ENCODE results near the gene LRRC74A. TPM values are rescaled to one million over a fixed set of nuclear protein-coding genes. Genes with fewer than 3 reads are reported as not detected.
"Not testable (repeated sequence)": the region's sequence is repeated elsewhere in the genome, so short reads cannot be mapped to it uniquely, and the experiment has no call there.

Gene LRRC74A
- total RNA-seq, 4 donors from 2014 or later: not detected

GRCh38 chr14:76909266-76909665 lies 83.1 kb downstream of the LRRC74A start:
- no peak overlapping the region for H3K4me3 ChIP-seq (ENCODE audit: low read depth, poor library complexity, severe bottlenecking)
- intact Hi-C loops (cut with DNase I; ENCODE audit: low total_unique reads): no loop called here
- 40 to 56% methylated on average over 2 of the region's 2 CpGs for WGBS, 2 donors
- TF ChIP-seq POLR2A (IDR thresholded peaks at IDR 0.05) (no peak), CTCF (IDR thresholded peaks at IDR 0.05) (no peak)
- DNase-seq (ENCODE audit: low spot score in 2 of 2): no peak

- 66 to 81% methylated on average over 4 of the region's 4 CpGs for WGBS, 2 donors
- intact Hi-C loops (cut with DNase I; ENCODE audit: low total_unique reads): loop anchor here (10.0 kb wide), 1 partner anchor 154 kb away; no protein-coding TSS in a partner anchor
- TF ChIP-seq POLR2A (IDR thresholded peaks at IDR 0.05): no peak
- TF ChIP-seq CTCF (IDR thresholded peaks at IDR 0.05): no peak
- no peak overlapping the region for H3K4me3 ChIP-seq (ENCODE audit: low read depth, poor library complexity, severe bottlenecking)
- no peak for DNase-seq (ENCODE audit: low spot score in 2 of 2)
Measured at GRCh38 chr14:76910371-76910890, 84.2 kb downstream of the LRRC74A start.

GRCh38 chr14:76911473-76911872 lies 85.3 kb downstream of the LRRC74A start:
- WGBS, 2 donors: 26 to 48% methylated on average over 1 of the region's 1 CpG
- intact Hi-C loops (cut with DNase I; ENCODE audit: low total_unique reads): loop anchor here (10.0 kb wide), 1 partner anchor 153 kb away; no protein-coding TSS in a partner anchor
- no peak for TF ChIP-seq POLR2A (IDR thresholded peaks at IDR 0.05)
- TF ChIP-seq CTCF (IDR thresholded peaks at IDR 0.05): no peak
- no peak overlapping the region for H3K4me3 ChIP-seq (ENCODE audit: low read depth, poor library complexity, severe bottlenecking)
- no peak for DNase-seq (ENCODE audit: low spot score in 2 of 2)

- not testable (repeated sequence) for H3K4me3 ChIP-seq (ENCODE audit: low read depth, poor library complexity, severe bottlenecking)
- DNase-seq (ENCODE audit: low spot score in 2 of 2): peak in 1 of 2 donors; percentile 67
- WGBS, 2 donors: 68 to 69% methylated on average over 7 to 8 of the region's 8 CpGs
- intact Hi-C loops (cut with DNase I; ENCODE audit: low total_unique reads): loop anchor here (10.0 kb wide), 1 partner anchor 150 kb away; no protein-coding TSS in a partner anchor
Measured at GRCh38 chr14:76914533-76915081, 88.4 kb downstream of the LRRC74A start.

- WGBS, 2 donors: 69 to 76% methylated on average over 15 of the region's 15 CpGs
- H3K4me3 ChIP-seq (ENCODE audit: low read depth, poor library complexity, severe bottlenecking): no peak overlapping the region
- intact Hi-C loops (cut with DNase I; ENCODE audit: low total_unique reads): loop anchor here (10.0 kb wide), 1 partner anchor 149 kb away; no protein-coding TSS in a partner anchor
- no peak for DNase-seq (ENCODE audit: low spot score in 2 of 2)
- TF ChIP-seq CTCF (IDR thresholded peaks at IDR 0.05): no peak
- TF ChIP-seq POLR2A (IDR thresholded peaks at IDR 0.05): no peak
Measured at GRCh38 chr14:76916040-76916715, 90.0 kb downstream of the LRRC74A start.

GRCh38 chr14:76917158-76917596 lies 91.0 kb downstream of the LRRC74A start:
- intact Hi-C loops (cut with DNase I; ENCODE audit: low total_unique reads): loop anchor here (10.0 kb wide), 1 partner anchor 148 kb away; no protein-coding TSS in a partner anchor
- DNase-seq (ENCODE audit: low spot score in 2 of 2): no peak
- H3K4me3 ChIP-seq (ENCODE audit: low read depth, poor library complexity, severe bottlenecking): no peak overlapping the region
- TF ChIP-seq CTCF (IDR thresholded peaks at IDR 0.05) (peak in 1 of 3 donors; percentile 68), POLR2A (IDR thresholded peaks at IDR 0.05) (no peak)
- 63 to 64% methylated on average over 7 of the region's 7 CpGs for WGBS, 2 donors

Measured in lower leg skin (tissue), 4 donors.